SH-SY5Y (cell line): Measurements from ENCODE around the gene MROH7.

ENCODE experiments used
- GATA2 ChIP-seq: IDR thresholded peaks from 2 replicates; pipeline ENCODE4 v1.6.1; 2011; ENCODE audit warnings: mild to moderate bottlenecking, low read depth, low read length
- GATA3 ChIP-seq: IDR thresholded peaks from 2 replicates; pipeline ENCODE4 v1.6.1; 2011; ENCODE audit warnings: low read depth, mild to moderate bottlenecking, low read length, moderate library complexity

The MROH7 gene

GRCh38 chr1:54715493-54716298, 74.1 kb downstream of the MROH7 start, which contains the start of gene TTC4:
TSS of gene TTC4 (plus strand) at chr1:54715861. CDS start at chr1:54715909, 48 bp downstream.
- TF ChIP-seq GATA2 (peak; percentile 45; the same call in 1 of the 2 replicates), GATA3 (no peak)

- TF ChIP-seq GATA2 (no peak), GATA3 (no peak)
Observed at GRCh38 chr1:54716299-54717047, 74.9 kb downstream of the MROH7 start.

GRCh38 chr1:54721719-54722118, 80.1 kb downstream of the MROH7 start:
- no peak for TF ChIP-seq GATA3
- TF ChIP-seq GATA2: no peak

- TF ChIP-seq GATA3 (no peak), GATA2 (no peak)
Observed at GRCh38 chr1:54723985-54724384, 82.4 kb downstream of the MROH7 start.

GRCh38 chr1:54724771-54725170, 83.2 kb downstream of the MROH7 start:
- TF ChIP-seq GATA2 (no peak), GATA3 (no peak)

- TF ChIP-seq GATA3: no peak
Observed at GRCh38 chr1:54728027-54728426, 86.4 kb downstream of the MROH7 start.

GRCh38 chr1:54736685-54737084, 95.1 kb downstream of the MROH7 start:
- TF ChIP-seq GATA3: no peak
- no peak for TF ChIP-seq GATA2

- no peak for TF ChIP-seq GATA3
- TF ChIP-seq GATA2: no peak
Observed at GRCh38 chr1:54738244-54738643, 96.7 kb downstream of the MROH7 start.

GRCh38 chr1:54741531-54741930, 99.9 kb downstream of the MROH7 start:
- TF ChIP-seq GATA3 (no peak), GATA2 (no peak)

- no peak for TF ChIP-seq GATA2
Observed at GRCh38 chr1:54742282-54742681, 100.7 kb downstream of the MROH7 start.

- TF ChIP-seq GATA2: no peak
- TF ChIP-seq GATA3: no peak
Observed at GRCh38 chr1:54743416-54744226, 102.0 kb downstream of the MROH7 start.

- no peak for TF ChIP-seq GATA2
- TF ChIP-seq GATA3: no peak
Observed at GRCh38 chr1:54744696-54745095, 103.1 kb downstream of the MROH7 start.

- no peak for TF ChIP-seq GATA3
- TF ChIP-seq GATA2: no peak
Observed at GRCh38 chr1:54745274-54745673, 103.7 kb downstream of the MROH7 start.

GRCh38 chr1:54745864-54746263, 104.3 kb downstream of the MROH7 start:
- TF ChIP-seq GATA3 (no peak), GATA2 (no peak)
